H1 (cell line): ENCODE measurements around the gene PPARGC1A. TPM values are rescaled to one million over a fixed set of nuclear protein-coding genes. Genes with fewer than 3 reads are reported as not detected.

Source experiments
- CTCF ChIA-PET: fragments of 300-600 bp; sonication (Branson Sonifier 250); formaldehyde crosslinking; loops from one replicate; lab custom pipeline; 2021; ENCODE audit not compliant: partially characterized antibody; lab: Charles Lee
- POLR2A ChIA-PET: fragments of 300-600 bp; sonication (Branson Sonifier 250); formaldehyde crosslinking; loops from one replicate; lab custom pipeline; 2021; ENCODE audit warnings: inconsistent platforms; ENCODE audit not compliant: partially characterized antibody; lab: Charles Lee
- DNase-seq, 2 experiments: peaks; one replicate each; pipeline versions ENCODE4 v3.0.0 to v3.0.0-alpha.2; 2010 to 2022; ENCODE audit warnings: low spot score in 2 of 2, low read depth in 1 of 2, mixed read lengths in 1 of 2
- FAIRE-seq: peaks from 2 replicates; lab custom pipeline; 2011; peaks lifted over from hg19 to GRCh38; lab: Jason Lieb, UNC
- H2AFZ ChIP-seq: 2 replicates; pipeline ENCODE4 v1.8.1; 2012; ENCODE audit warnings: low read length, inconsistent platforms
- H2AK5ac ChIP-seq: 2 replicates; pipeline ENCODE4 v1.6.1; 2013; ENCODE audit warnings: low read depth, low read length
- H2BK120ac ChIP-seq: replicated peaks from 2 replicates; pipeline ENCODE3; 2013; ENCODE audit warnings: low read depth, low read length, inconsistent platforms
- H2BK12ac ChIP-seq: 2 replicates; pipeline ENCODE4 v1.6.1; 2013; ENCODE audit warnings: low read depth, low read length
- H2BK15ac ChIP-seq: 2 replicates; pipeline ENCODE4 v1.6.1; 2013; ENCODE audit warnings: low read length
- H2BK20ac ChIP-seq: 2 replicates; pipeline ENCODE4 v1.6.1; 2013; ENCODE audit warnings: low read length
- H2BK5ac ChIP-seq: 2 replicates; pipeline ENCODE4 v1.6.1; 2013; ENCODE audit warnings: low read depth, low read length
- H3K14ac ChIP-seq: 2 replicates; pipeline ENCODE4 v1.6.1; 2013; ENCODE audit warnings: inconsistent platforms; ENCODE audit not compliant: insufficient read length
- H3K18ac ChIP-seq: 2 replicates; pipeline ENCODE4 v1.6.1; 2013; ENCODE audit warnings: low read length; ENCODE audit errors: extremely low read depth
- H3K23ac ChIP-seq: 2 replicates; pipeline ENCODE4 v1.6.1; 2013; ENCODE audit warnings: inconsistent platforms; ENCODE audit not compliant: insufficient read length
- H3K23me2 ChIP-seq: 2 replicates; pipeline ENCODE4 v1.6.1; 2013; ENCODE audit warnings: low read depth, low read length
- H3K27ac ChIP-seq: 2 replicates; pipeline ENCODE4 v1.6.1; 2011; ENCODE audit warnings: low read depth, low read length, inconsistent platforms
- H3K27me3 ChIP-seq, 4 experiments: replicated peaks in 1 of 4; 1 replicate in 1 of 4; 2 replicates in 3 of 4; pipeline versions ENCODE4 v1.6.1 to v1.8.1; 2011 to 2013; ENCODE audit warnings: low read length in 3 of 4, mild to moderate bottlenecking in 3 of 4, inconsistent platforms in 2 of 4, mixed read lengths in 2 of 4, moderate library complexity in 1 of 4; ENCODE audit not compliant: control insufficient read depth in 3 of 4, insufficient read depth in 3 of 4; ENCODE audit errors: extremely low read depth in 1 of 4
- H3K36me3 ChIP-seq, 4 experiments: 2 replicates each; pipeline versions ENCODE4 v1.6.1 to v1.8.1; 2011 to 2013; ENCODE audit warnings: mild to moderate bottlenecking in 4 of 4, low read length in 3 of 4, moderate library complexity in 2 of 4, control low read depth in 1 of 4, inconsistent platforms in 1 of 4; ENCODE audit not compliant: insufficient read depth in 4 of 4, control insufficient read depth in 2 of 4
- H3K4ac ChIP-seq: replicated peaks from 2 replicates; pipeline ENCODE3; 2013; ENCODE audit warnings: low read length, low read depth, mixed read lengths, inconsistent platforms; ENCODE audit not compliant: insufficient read length
- H3K4me1 ChIP-seq, 4 experiments: replicated peaks in 1 of 4; 1 replicate in 1 of 4; 2 replicates in 3 of 4; pipeline versions ENCODE4 v1.6.1 to v1.8.1; 2011 to 2013; ENCODE audit warnings: low read length in 3 of 4, inconsistent platforms in 2 of 4, mixed read lengths in 1 of 4; ENCODE audit not compliant: insufficient read depth in 4 of 4, control insufficient read depth in 3 of 4
- H3K4me2 ChIP-seq, 2 experiments: 2 replicates each; pipeline versions ENCODE4 v1.6.1 to v1.8.1; 2011 to 2013; ENCODE audit warnings: low read depth in 2 of 2, low read length in 2 of 2, control low read depth in 1 of 2, inconsistent platforms in 1 of 2, mild to moderate bottlenecking in 1 of 2; ENCODE audit not compliant: insufficient read depth in 1 of 2
- H3K4me3 ChIP-seq, 4 experiments: fragments of 200-600, 300-600 bp in 1 of 4; sonication (generic), shearing (Covaris generic), sonication (Bioruptor Twin) in 1 of 4; 2 replicates each; pipeline versions ENCODE4 v1.5.1 to v1.8.1; 2011 to 2016; ENCODE audit warnings: low read length in 4 of 4, low read depth in 3 of 4, control low read depth in 2 of 4, inconsistent platforms in 2 of 4, mild to moderate bottlenecking in 2 of 4, mixed read lengths in 1 of 4, moderate library complexity in 1 of 4; ENCODE audit not compliant: insufficient read depth in 2 of 4; ENCODE audit errors: extremely low read depth in 1 of 4
- H3K56ac ChIP-seq: replicated peaks from 2 replicates; pipeline ENCODE3; 2013; ENCODE audit warnings: low read depth, mild to moderate bottlenecking, mixed read lengths, low read length, inconsistent platforms; ENCODE audit not compliant: insufficient read length
- H3K79me1 ChIP-seq: 2 replicates; pipeline ENCODE4 v1.6.1; 2013; ENCODE audit warnings: low read depth, low read length, control low read depth
- H3K79me2 ChIP-seq, 2 experiments: 2 replicates each; pipeline versions ENCODE4 v1.6.1 to v1.8.1; 2012 to 2013; ENCODE audit warnings: low read length in 2 of 2, mild to moderate bottlenecking in 2 of 2, inconsistent platforms in 1 of 2; ENCODE audit not compliant: insufficient read depth in 2 of 2, control insufficient read depth in 1 of 2
- H3K9ac ChIP-seq, 4 experiments: replicated peaks in 1 of 4; 1 replicate in 1 of 4; 2 replicates in 3 of 4; pipeline versions ENCODE4 v1.6.1 to v1.8.1; 2011 to 2013; ENCODE audit warnings: low read depth in 3 of 4, low read length in 3 of 4, control low read depth in 2 of 4, mild to moderate bottlenecking in 2 of 4, moderate library complexity in 2 of 4, inconsistent platforms in 1 of 4; ENCODE audit errors: extremely low read depth in 1 of 4
- H3K9me3 ChIP-seq, 2 experiments: 2 replicates each; pipeline versions ENCODE4 v1.6.1 to v1.8.1; 2012 to 2013; ENCODE audit warnings: mild to moderate bottlenecking in 2 of 2, moderate library complexity in 2 of 2, control low read depth in 1 of 2, inconsistent platforms in 1 of 2, low read depth in 1 of 2, low read length in 1 of 2, mixed read lengths in 1 of 2; ENCODE audit not compliant: insufficient read depth in 2 of 2
- H4K20me1 ChIP-seq, 2 experiments: replicated peaks in 1 of 2; 2 replicates each; pipeline versions ENCODE3 to v1.8.1; 2011 to 2013; ENCODE audit warnings: inconsistent platforms in 2 of 2, low read length in 2 of 2, mild to moderate bottlenecking in 1 of 2; ENCODE audit not compliant: insufficient read depth in 2 of 2, control insufficient read depth in 1 of 2
- H4K5ac ChIP-seq: 2 replicates; pipeline ENCODE4 v1.6.1; 2013; ENCODE audit warnings: low read length, low read depth, mixed read lengths, inconsistent platforms; ENCODE audit not compliant: insufficient read length
- H4K8ac ChIP-seq: 2 replicates; pipeline ENCODE4 v1.8.0; 2013; ENCODE audit warnings: mild to moderate bottlenecking, moderate library complexity, low read length, inconsistent platforms; ENCODE audit not compliant: insufficient read depth; ENCODE audit errors: extremely low read depth
- H4K91ac ChIP-seq: replicated peaks from 2 replicates; pipeline ENCODE3; 2013; ENCODE audit warnings: low read length, mixed read lengths, inconsistent platforms; ENCODE audit not compliant: insufficient read length
- ATF3 ChIP-seq: IDR thresholded peaks from 2 replicates; pipeline ENCODE4 v1.6.1; 2011; ENCODE audit warnings: low read depth, mild to moderate bottlenecking, low read length; ENCODE audit not compliant: insufficient read depth
- BACH1 ChIP-seq: IDR thresholded peaks from 2 replicates; pipeline ENCODE4 v1.6.1; 2012; ENCODE audit warnings: low read length, improper control_type of control experiment
- CEBPB ChIP-seq: IDR thresholded peaks from 2 replicates; pipeline ENCODE4 v1.6.1; 2012; ENCODE audit warnings: low read depth, low read length
- CREB1 ChIP-seq: IDR thresholded peaks from 2 replicates; pipeline ENCODE4 v1.6.1; 2012; ENCODE audit warnings: inconsistent platforms
- EZH2 ChIP-seq: fragments of 200-600 bp; sonication (generic); IDR thresholded peaks from 2 replicates; pipeline ENCODE4 v1.7.1; 2012; ENCODE audit warnings: low read depth, mild to moderate bottlenecking, moderate library complexity, low read length, inconsistent platforms; ENCODE audit not compliant: severe bottlenecking
- FOSL1 ChIP-seq: IDR thresholded peaks from 2 replicates; pipeline ENCODE4 v1.6.1; 2011; ENCODE audit warnings: mild to moderate bottlenecking, low read depth, low read length, moderate library complexity; ENCODE audit not compliant: insufficient read depth
- KDM4A ChIP-seq: IDR thresholded peaks from one replicate; pipeline ENCODE4 v1.7.1; 2012; ENCODE audit warnings: low read depth, mild to moderate bottlenecking, moderate library complexity, low read length, inconsistent platforms; ENCODE audit not compliant: severe bottlenecking
- KDM5A ChIP-seq: fragments of 200-600 bp; IDR thresholded peaks from 2 replicates; pipeline ENCODE4 v1.7.1; 2012; ENCODE audit warnings: mild to moderate bottlenecking, low read length, inconsistent platforms, mixed read lengths
- POU5F1 ChIP-seq: IDR thresholded peaks from 2 replicates; pipeline ENCODE4 v1.6.1; 2011; ENCODE audit warnings: low read depth, mild to moderate bottlenecking, low read length, moderate library complexity
- ZNF274 ChIP-seq: IDR thresholded peaks from 2 replicates; pipeline ENCODE4 v1.7.0; 2012; ENCODE audit warnings: low read length, borderline replicate concordance; ENCODE audit errors: extremely low read depth
- WGBS, 2 experiments: shearing (Covaris generic) in 1 of 2; methylation state at CpG; one replicate each; pipeline versions ENCODE4 v1.1.6 to v1.1.7; 2013 to 2015; ENCODE audit warnings: low lambda C conversion rate in 2 of 2, mixed read lengths in 2 of 2, inconsistent platforms in 1 of 2, low coverage in 1 of 2, missing lambda C conversion rate in 1 of 2; ENCODE audit not compliant: insufficient replicate concordance in 2 of 2, insufficient coverage in 1 of 2, insufficient read length in 1 of 2; ENCODE audit errors: extremely low coverage in 1 of 2, missing lambda C conversion rate in 1 of 2; 5-methylcytosine and 5-hydroxymethylcytosine counted together
- polyA plus RNA-seq, 7 experiments: library from polyadenylated mRNA; depleted of rRNA in 3 of 7; stranded (reverse) in 5 of 7; unstranded in 2 of 7; fragments of >200 nt in 5 of 7; fragments of 200-250 nt in 2 of 7; gene quantifications; 1 replicate in 5 of 7; 2 replicates in 1 of 7; 4 replicates in 1 of 7; pipeline versions ENCODE4 v1.2.1 to v1.2.3, GENCODE V29; 2011 to 2013; ENCODE audit warnings: missing spikeins in 2 of 7, mixed read lengths in 2 of 7
- total RNA-seq: library from RNA; stranded (reverse); fragmentation: NEBNext Ultra II Directional; extraction: Animal tissue kit (Norgen Biotek cat#: 25700); gene quantifications from 2 replicates; pipeline ENCODE4 v1.2.1, GENCODE V29; 2021

PPARGC1A gene
- total and polyA plus RNA-seq, 2 of the 8 experiments (the other 6 are each of a cell fraction or from before 2014, with no cell fraction given), result 0.54 to 1.4 TPM

GRCh38 chr4:23878912-23879732 is 10.7 kb downstream of the PPARGC1A start:
- H4K5ac ChIP-seq, result no peak overlapping the region
- H3K9ac ChIP-seq, result no peak overlapping the region
- H4K91ac ChIP-seq, result no peak overlapping the region
- FAIRE-seq, result peak; percentile 50
- no peak overlapping the region for H3K18ac ChIP-seq
- no peak overlapping the region for H2BK20ac ChIP-seq
- H2BK120ac ChIP-seq, result no peak overlapping the region
- no peak overlapping the region for H4K8ac ChIP-seq
- no peak overlapping the region for H3K4me3 ChIP-seq
- no peak overlapping the region for H2BK15ac ChIP-seq
- no peaks in the 10 kb centered on the region for H3K9me3 ChIP-seq
- H3K79me2 ChIP-seq, result no peaks in the 10 kb centered on the region
- H2BK12ac ChIP-seq, result 0 out of 2 replicates have a peak overlapping the region, but pooled peaks have one; percentile 50
- ChIA-PET CTCF (interaction anchor here (0.7 kb wide), 1 partner anchor 181 kb away, joined by 3 read pairs; no protein-coding TSS in a partner anchor), POLR2A (no interaction called here)
- no peaks in the 10 kb centered on the region for H4K20me1 ChIP-seq
- H3K4ac ChIP-seq, result no peak overlapping the region
- no peak overlapping the region for H2AK5ac ChIP-seq
- H3K27me3 ChIP-seq, result no peaks in the 10 kb centered on the region
- no peaks in the 10 kb centered on the region for H3K79me1 ChIP-seq
- DNase-seq, result no peak
- H3K23me2 ChIP-seq, result no peaks in the 10 kb centered on the region
- 58% methylated on average over 7 of the region's 7 CpGs; no CpG with 5 or more reads in 1 of the 2 experiments for WGBS, 2 experiments
- H3K4me1 ChIP-seq, result peaks cover 0 to 15% (median 7%) of the 10 kb centered on the region in 4 experiments; a peak in 6 of 7 replicates
- H3K23ac ChIP-seq, result no peak overlapping the region
- H3K56ac ChIP-seq, result no peak overlapping the region
- H3K36me3 ChIP-seq, result no peaks in the 10 kb centered on the region
- peak overlapping the region in 1 of 2 experiments; percentile 29; a peak in 2 of 4 replicates for H3K4me2 ChIP-seq
- H3K14ac ChIP-seq, result no peak overlapping the region
- peak overlapping the region; percentile 74; the same call in 1 of the 2 replicates for H2AFZ ChIP-seq
- H2BK5ac ChIP-seq, result no peak overlapping the region
- H3K27ac ChIP-seq, result no peak overlapping the region
- TF ChIP-seq ATF3, result no peak
- TF ChIP-seq ZNF274, result no peak
- TF ChIP-seq KDM5A, result no peak
- TF ChIP-seq CREB1, result no peak
- TF ChIP-seq CEBPB, result no peak
- TF ChIP-seq BACH1, result no peak
- no peak for TF ChIP-seq POU5F1
- TF ChIP-seq FOSL1, result no peak
- TF ChIP-seq EZH2, result no peak
- TF ChIP-seq KDM4A, result no peak
